ENCODE measurements around the gene PASK. TPM values are rescaled to one million over a fixed set of nuclear protein-coding genes. Genes with fewer than 3 reads are reported as not detected.

The PASK gene
- total and polyA plus RNA-seq, 2 of the 4 experiments (the other 2 are of a cell fraction) = 4.1 TPM

DNA sequence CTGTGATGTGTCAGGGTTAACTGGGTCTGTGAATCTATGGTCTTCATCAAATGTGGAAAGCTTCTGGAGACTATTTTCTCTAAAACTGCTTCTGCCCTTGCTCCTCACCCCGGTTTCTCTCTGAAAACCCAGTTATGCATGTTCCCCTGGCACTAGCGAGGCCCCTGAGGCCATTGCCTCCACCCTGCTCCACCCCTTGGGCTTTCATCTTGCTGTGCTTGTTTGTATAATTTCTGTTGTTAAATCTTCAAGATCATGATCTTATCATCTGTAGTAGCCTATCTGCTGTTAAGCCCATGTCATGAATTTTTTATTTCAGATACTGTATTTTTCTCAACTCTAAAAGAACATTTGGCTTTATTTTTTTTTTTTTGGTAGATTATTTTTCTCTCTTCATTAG, 24.3 kb upstream of the PASK start:
- BruUV-seq (replicated peaks) = no TSS peak
- H3K9ac ChIP-seq (ENCODE audit: low read depth, low read length) = no peak overlapping the region
- no peak overlapping the region for H2BK5ac ChIP-seq (ENCODE audit: low read depth, low read length, poor library complexity, severe bottlenecking)
- H2BK120ac ChIP-seq (ENCODE audit: low read depth, low read length) = no peak overlapping the region
- H2AFZ ChIP-seq (replicated peaks; ENCODE audit: low read length, poor library complexity) = no peak overlapping the region
- no peaks in the 10 kb centered on the region for H3K27me3 ChIP-seq (ENCODE audit: control insufficient read depth, insufficient read depth, low read length)
- no peak overlapping the region for H3K4me3 ChIP-seq (ENCODE audit: insufficient read depth, low read depth, low read length)
- H2BK20ac ChIP-seq (ENCODE audit: low read depth, low read length) = no peak overlapping the region
- TF ChIP-seq, protein P1, sequence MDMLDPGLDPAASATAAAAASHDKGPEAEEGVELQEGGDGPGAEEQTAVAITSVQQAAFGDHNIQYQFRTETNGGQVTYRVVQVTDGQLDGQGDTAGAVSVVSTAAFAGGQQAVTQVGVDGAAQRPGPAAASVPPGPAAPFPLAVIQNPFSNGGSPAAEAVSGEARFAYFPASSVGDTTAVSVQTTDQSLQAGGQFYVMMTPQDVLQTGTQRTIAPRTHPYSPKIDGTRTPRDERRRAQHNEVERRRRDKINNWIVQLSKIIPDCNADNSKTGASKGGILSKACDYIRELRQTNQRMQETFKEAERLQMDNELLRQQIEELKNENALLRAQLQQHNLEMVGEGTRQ (IDR thresholded peaks at IDR 0.05; ENCODE audit: low read depth, low read length) = no peak
- TF ChIP-seq, protein P2, sequence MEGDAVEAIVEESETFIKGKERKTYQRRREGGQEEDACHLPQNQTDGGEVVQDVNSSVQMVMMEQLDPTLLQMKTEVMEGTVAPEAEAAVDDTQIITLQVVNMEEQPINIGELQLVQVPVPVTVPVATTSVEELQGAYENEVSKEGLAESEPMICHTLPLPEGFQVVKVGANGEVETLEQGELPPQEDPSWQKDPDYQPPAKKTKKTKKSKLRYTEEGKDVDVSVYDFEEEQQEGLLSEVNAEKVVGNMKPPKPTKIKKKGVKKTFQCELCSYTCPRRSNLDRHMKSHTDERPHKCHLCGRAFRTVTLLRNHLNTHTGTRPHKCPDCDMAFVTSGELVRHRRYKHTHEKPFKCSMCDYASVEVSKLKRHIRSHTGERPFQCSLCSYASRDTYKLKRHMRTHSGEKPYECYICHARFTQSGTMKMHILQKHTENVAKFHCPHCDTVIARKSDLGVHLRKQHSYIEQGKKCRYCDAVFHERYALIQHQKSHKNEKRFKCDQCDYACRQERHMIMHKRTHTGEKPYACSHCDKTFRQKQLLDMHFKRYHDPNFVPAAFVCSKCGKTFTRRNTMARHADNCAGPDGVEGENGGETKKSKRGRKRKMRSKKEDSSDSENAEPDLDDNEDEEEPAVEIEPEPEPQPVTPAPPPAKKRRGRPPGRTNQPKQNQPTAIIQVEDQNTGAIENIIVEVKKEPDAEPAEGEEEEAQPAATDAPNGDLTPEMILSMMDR (conservative IDR thresholded peaks at IDR 0.05; ENCODE audit: low read depth, low read length) = no peak
- H3K4ac ChIP-seq (ENCODE audit: low read depth, low read length) = no peak overlapping the region
- no peaks in the 10 kb centered on the region; the same call in 1 of the 2 replicates for H3K9me1 ChIP-seq (ENCODE audit: insufficient read depth, low read length)
- no peak overlapping the region for H3K23ac ChIP-seq (ENCODE audit: low read depth, low read length)
- H4K91ac ChIP-seq (ENCODE audit: insufficient read depth, low read depth, low read length) = no peak overlapping the region
- H3K56ac ChIP-seq (ENCODE audit: extremely low read depth, insufficient read depth, low read length) = no peak overlapping the region
- no peak overlapping the region for H4K8ac ChIP-seq (ENCODE audit: low read depth in 2 of 2, low read length in 2 of 2)
- WGBS, 2 experiments (ENCODE audit: extremely low coverage in 2 of 2, insufficient read length in 1 of 2) = no CpG with 5 or more reads among the region's 2 CpGs
- in situ Hi-C loops (cut with MboI; ENCODE audit: low sequenced_read_pairs) = no loop called here
- peaks cover 33% of the 10 kb centered on the region for H3K36me3 ChIP-seq (ENCODE audit: control insufficient read depth, insufficient read depth, low read length)
- no peaks in the 10 kb centered on the region for H3K79me1 ChIP-seq (ENCODE audit: low read depth in 1 of 2, low read length in 2 of 2)
- no peak for DNase-seq
- CTCF ChIA-PET = interaction anchor here (0.6 kb wide), 1 partner anchor 437 kb away, joined by 3 read pairs; no protein-coding TSS in a partner anchor
- no peak overlapping the region for H2AK9ac ChIP-seq (replicated peaks; ENCODE audit: low read depth, low read length, poor library complexity)
- H3K9me3 ChIP-seq (ENCODE audit: control insufficient read depth, insufficient read depth, low read length) = peaks cover 3% of the 10 kb centered on the region; the same call in 1 of the 2 replicates
- H3K4me2 ChIP-seq (ENCODE audit: low read depth, low read length) = no peak overlapping the region
- H4K5ac ChIP-seq (ENCODE audit: low read depth, low read length) = no peak overlapping the region
- H3K27ac ChIP-seq (ENCODE audit: insufficient read depth, low read length) = no peak overlapping the region
- ATAC-seq (ENCODE audit: low read depth) = no peak
- intact Hi-C loops (cut with micrococcal nuclease) = no loop called here
- H3K14ac ChIP-seq (replicated peaks; ENCODE audit: low read depth, low read length) = no peak overlapping the region
- no peak overlapping the region for H2BK15ac ChIP-seq (ENCODE audit: low read depth, low read length)
- H4K20me1 ChIP-seq (ENCODE audit: insufficient read depth, low read length) = no peaks in the 10 kb centered on the region
- no peaks in the 10 kb centered on the region for H3K4me1 ChIP-seq (ENCODE audit: control insufficient read depth, insufficient read depth, low read length)
- dilution Hi-C loops (cut with HindIII; ENCODE audit: low sequenced_read_pairs, unreplicated experiment) = no loop called here
- no peak overlapping the region for H2AK5ac ChIP-seq (ENCODE audit: low read depth, low read length)
- H3K18ac ChIP-seq (ENCODE audit: low read depth, low read length) = no peak overlapping the region
- POLR2A ChIA-PET (ENCODE audit: unreplicated experiment) = no interaction called here

Measured in IMR-90 (cell line).